Erythroblast (primary cell): Measurements from ENCODE around the gene EIF1AD.
A peak's percentile ranks its signal among the peaks of the same experiment; 100 is the strongest.
"Not testable (repeated sequence)": the region's sequence is repeated elsewhere in the genome, so short reads cannot be mapped to it uniquely, and the experiment has no call there.

Experiments
- DNase-seq, 2 experiments: peaks; one replicate each; lab custom pipeline; 2025; lab: John Stamatoyannopoulos, UW
- GATA1 ChIP-seq: IDR thresholded peaks from 2 replicates; pipeline ENCODE4 v1.6.1; 2011; ENCODE audit warnings: low read depth, mild to moderate bottlenecking, control low read depth, low read length, moderate library complexity
- POLR2A ChIP-seq: IDR thresholded peaks from 2 replicates; pipeline ENCODE4 v1.6.1; 2011; ENCODE audit warnings: mild to moderate bottlenecking, low read length

The EIF1AD gene

GRCh38 chr11:66014804-66015453, 13.0 kb upstream of the EIF1AD start:
- no peak for TF ChIP-seq GATA1
- no peak for TF ChIP-seq POLR2A
- no peak for DNase-seq

GRCh38 chr11:66013762-66014100, 11.8 kb upstream of the EIF1AD start:
- no peak for TF ChIP-seq POLR2A
- peak in 1 of 2 experiments; percentile 56 for DNase-seq

GRCh38 chr11:66012946-66013761, 11.2 kb upstream of the EIF1AD start:
- peak; percentile 50 to 56 for DNase-seq
- TF ChIP-seq GATA1 (no peak), POLR2A (no peak)

DNA sequence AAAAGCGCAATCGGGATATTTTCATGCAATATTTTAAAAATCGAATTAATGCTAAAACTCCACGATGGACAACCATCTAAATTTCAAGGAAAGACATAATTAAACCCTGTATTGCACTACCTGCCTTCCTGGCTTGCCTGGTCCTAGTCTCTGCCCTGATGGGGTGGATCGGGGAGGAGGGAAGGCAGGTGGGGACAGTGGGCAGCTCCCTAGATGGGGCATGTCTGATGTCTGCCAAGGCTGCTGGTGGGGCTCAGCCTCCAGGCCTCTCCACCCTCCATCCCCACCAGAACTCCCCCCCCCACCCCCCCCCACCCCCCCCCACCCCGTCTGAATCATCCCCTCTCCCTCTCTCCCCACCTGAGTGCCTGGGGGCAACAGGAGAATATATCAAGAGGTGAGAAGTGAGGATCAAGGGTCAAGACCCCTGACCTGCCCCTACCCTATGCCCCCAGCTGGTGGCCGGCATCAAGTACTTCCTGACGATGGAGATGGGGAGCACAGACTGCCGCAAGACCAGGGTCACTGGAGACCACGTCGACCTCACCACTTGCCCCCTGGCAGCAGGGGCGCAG, 10.5 kb upstream of the EIF1AD start:
- TF ChIP-seq POLR2A (no peak), GATA1 (no peak)
- DNase-seq = no peak

DNA sequence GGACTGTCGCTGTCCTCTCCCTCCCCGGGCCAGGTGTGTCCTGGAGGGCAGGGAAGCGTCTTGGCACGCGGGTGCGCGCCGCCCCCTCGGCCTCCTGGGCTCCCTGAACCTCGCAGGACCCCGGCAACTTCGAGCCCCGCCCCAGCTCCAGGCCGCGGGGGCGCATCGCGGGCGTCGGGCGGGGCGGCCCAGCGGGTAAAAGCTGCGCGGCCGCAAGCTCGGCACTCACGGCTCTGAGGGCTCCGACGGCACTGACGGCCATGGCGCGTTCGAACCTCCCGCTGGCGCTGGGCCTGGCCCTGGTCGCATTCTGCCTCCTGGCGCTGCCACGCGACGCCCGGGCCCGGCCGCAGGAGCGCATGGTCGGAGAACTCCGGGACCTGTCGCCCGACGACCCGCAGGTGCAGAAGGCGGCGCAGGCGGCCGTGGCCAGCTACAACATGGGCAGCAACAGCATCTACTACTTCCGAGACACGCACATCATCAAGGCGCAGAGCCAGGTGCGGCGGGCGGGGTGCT, 9.9 kb upstream of the EIF1AD start, which contains the start of gene CST6:
Gene CST6 (plus strand): TSS at position 224 of the 519 bp plus-strand sequence. CDS start 37 bp downstream, at position 261.
- TF ChIP-seq GATA1 (no peak), POLR2A (no peak)
- no peak for DNase-seq

GRCh38 chr11:66011239-66011784, 9.4 kb upstream of the EIF1AD start:
- TF ChIP-seq GATA1 (no peak), POLR2A (no peak)
- no peak for DNase-seq

DNA sequence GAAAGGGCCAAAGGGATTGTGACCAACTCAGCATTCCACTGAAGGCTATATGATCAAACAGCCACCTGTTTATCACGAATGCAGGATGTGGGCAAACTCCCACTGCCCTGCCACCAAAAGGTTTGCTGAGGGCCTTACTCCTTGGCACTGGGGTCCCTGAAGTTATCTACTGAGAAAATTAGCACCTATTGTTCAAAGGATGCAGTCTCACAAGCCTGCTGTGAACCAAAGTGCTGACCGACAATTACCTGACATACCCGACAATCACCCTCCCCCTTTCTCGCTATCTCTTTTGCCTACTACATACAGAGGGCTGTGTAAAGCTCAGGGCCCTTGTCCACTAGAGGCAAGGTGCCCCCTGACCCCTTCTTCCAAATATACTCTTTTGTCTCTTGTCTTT, 8.1 kb upstream of the EIF1AD start:
- DNase-seq = not testable (repeated sequence)

DNA sequence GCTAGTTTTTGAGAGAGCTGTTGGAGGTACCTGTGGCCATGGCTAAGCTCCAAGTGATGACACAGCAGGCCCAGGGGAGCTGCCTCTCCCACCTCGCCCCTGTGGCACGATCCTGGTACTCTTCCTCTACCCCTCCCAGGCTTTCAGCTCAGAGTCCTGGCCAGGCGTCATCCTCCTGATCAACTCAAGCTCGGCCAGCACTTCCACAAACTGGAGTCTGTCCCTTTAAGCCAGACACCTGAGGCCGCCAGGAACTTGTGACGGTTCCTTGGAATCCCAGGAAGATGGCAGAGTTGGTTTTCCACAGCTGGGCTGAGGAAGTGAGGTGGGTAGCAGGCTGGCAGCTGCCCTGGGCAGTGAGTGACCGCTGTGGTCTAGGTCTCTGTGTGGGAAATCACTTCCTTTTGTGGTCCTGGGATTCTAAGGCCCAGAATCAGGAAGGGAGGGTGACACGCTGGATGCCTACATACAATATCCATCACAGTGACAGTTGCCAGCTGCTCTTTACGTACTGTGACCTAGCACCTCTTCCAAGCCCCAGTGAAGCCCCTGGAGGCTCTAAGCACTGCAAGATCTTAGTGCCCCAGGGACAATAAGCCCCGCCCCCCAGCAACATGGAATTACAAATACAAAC, 6.6 kb upstream of the EIF1AD start:
- DNase-seq = no peak
- TF ChIP-seq POLR2A (no peak), GATA1 (no peak)

- TF ChIP-seq GATA1 (no peak), POLR2A (no peak)
- DNase-seq = no peak
These were observed 6.1 kb upstream of the EIF1AD start for GRCh38 chr11:66008095-66008467.

DNA sequence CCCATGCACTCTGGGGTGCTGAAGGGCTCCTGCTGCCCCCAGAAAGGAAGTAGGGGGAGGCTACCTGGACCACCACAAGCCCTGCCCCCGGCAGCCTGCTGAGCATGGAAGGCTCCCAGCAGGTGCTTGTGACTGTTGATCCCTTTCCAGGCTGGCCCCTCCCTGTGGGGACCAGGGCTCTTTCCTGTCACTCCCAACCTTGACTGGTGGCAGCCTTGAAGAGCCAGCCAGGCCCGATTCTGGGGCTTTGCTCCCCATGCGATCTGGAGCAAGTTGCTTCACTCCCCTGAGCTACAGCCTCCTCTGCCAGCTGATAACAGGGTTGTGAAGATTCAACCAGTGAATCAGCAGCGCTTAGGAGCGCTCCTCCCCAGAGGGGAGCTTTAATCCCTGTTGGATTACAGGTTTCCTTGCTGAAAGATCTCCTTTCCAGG, 5.3 kb upstream of the EIF1AD start:
- peak; percentile 35 to 39 for DNase-seq
- TF ChIP-seq GATA1 (no peak), POLR2A (no peak)

- no peak for TF ChIP-seq GATA1
- no peak for TF ChIP-seq POLR2A
These were observed 4.9 kb upstream of the EIF1AD start for GRCh38 chr11:66006891-66007176.

DNA sequence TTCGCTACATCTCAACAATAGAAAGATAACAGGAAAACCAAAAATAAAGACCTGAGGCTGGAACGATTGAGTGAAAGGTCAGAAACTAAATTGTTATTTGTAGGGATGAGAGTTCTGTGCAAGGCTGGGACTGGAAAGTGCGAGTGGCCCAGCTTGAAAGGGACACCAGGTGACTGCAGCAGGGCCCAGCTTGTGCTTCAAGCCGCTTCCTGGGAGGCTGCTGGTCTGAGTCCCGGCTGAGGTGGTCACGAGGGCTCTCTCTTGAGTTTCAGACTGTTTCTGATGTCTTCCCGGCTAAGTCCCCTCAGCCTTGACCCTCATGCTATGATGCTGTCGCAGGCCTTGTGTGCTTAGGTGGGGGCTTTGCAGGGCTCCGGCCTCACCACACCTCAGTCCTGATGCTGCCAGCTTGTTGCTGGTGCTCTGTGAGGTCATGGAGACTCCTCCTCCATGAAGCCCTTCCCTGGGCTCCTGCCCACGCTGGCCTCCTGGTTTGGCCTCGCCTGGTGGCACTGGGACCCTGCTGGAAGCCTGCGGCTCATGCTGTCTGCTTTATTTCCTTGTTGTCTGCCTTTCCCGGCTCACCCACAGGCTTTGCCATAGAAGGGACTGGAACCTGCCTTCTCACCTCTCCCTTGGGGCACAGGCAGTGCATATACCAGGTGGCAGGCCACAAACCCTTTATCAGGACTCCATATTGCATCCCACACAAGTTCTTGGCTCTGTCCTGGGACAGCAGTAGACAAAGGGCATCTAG, 4.4 kb upstream of the EIF1AD start:
- TF ChIP-seq GATA1 = no peak
- DNase-seq = no peak

More at GRCh38 chr11:66006891-66007176, 4.9 kb upstream of the EIF1AD start:
- no peak for DNase-seq

GRCh38 chr11:66004186-66004585, 2.2 kb upstream of the EIF1AD start:
- no peak for DNase-seq
- no peak for TF ChIP-seq POLR2A
- TF ChIP-seq GATA1 = no peak
